HG03139 (cell line): Measurements from ENCODE around the gene SPINK4.

Experiments used
- ATAC-seq: cut with Tn5 transposase; IDR thresholded peaks from one replicate; pipeline ENCODE4 v1.9.1; 2021; ENCODE audit not compliant: unreplicated experiment

Gene SPINK4

DNA sequence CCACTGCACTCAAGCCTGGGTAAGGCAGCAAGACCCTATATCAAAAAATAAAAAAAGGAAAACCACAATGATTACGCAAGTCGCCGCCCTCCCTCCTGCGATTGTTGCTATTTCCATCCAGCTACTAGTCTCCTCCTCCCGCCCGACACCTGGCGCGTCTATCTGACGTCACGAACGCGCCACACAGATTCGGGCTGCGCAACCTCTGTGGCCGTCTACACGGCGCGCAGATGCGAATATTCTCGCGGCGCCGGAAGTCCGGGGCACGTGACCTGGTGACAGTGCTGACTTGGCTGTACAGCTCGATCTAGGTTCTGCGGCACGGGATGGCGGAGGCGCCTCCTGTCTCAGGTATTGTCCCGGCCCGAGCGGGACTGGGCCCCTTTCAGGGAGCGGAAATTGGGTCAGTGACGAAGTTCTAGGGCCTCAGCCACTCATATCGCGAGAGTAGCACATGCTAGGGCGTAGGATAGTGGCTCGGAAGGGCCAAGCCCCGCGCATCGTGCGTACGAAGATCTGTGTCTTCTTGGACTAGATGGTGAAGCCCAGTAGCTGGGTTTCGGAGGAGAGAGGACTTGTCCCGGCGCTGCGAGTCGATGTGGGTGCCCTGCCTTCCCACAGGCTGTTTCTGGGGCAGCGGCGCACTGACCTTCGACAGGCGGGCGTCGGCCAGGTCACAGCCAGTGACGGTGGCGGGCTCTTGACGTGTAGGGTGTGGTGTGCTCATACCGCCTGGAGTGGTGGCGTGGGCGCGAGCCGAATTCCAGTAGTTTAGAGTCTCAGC, 50.5 kb downstream of the SPINK4 start, which contains the start of gene NFX1:
TSS of gene NFX1 (plus strand) at position 270 of the 784 bp plus-strand sequence. CDS start at position 327, 57 bp downstream.
- ATAC-seq = peak; percentile 80

DNA sequence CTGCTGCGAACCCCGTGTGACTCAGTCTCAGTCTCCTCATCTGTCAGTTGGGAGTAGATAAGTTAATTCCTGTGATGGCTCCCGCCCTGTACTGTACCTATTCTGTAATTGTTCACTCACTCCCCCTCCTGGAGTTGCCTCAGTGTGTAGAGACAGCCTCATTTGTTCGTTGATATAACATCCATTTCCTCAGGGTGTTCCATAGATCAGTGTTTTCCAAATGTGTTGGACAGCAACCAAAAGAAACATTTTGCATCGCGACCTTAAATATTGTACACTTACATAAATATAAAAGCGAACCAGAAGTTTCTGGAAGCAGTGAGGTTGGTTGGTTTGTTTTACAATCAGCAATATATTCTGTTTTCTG, 51.0 kb downstream of the SPINK4 start:
- no peak for ATAC-seq

DNA sequence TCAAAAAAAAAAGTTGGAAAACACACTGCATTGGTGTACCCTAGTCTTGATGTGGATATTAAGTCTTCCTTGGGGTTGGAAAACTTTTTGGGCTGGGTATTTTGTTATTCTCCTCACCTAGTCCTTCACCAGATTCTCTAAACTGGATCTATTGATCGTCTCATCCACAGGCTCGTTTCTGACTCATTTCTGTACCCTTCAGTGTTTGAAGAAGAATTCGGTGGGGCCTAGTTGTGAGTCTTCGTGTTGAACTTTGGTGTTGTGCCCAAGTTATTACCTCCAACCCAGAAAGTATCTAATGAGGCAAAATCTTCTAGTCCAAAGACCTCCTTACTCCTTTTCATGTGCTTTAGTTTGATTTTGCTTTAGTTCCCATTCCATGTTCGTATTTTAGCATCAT, 51.9 kb downstream of the SPINK4 start:
- ATAC-seq = no peak

DNA sequence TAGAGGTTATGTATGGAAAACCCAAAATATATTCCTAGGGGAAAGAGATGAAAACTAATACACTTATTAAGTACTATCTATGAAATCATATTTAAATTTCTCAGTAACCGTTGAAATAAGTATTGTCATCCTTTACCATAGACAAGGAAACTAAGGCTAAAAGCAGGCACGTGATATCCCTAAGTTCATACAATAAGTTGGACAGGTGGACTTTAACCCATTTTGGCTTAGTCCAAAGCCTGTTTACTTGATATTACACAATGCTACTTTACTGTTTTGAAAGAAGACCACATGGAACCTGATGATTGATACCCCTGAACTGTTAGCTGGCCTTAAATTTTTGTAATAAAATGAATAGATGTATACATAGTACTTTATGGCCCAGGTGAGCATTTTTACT, 53.8 kb downstream of the SPINK4 start:
- no peak for ATAC-seq

DNA sequence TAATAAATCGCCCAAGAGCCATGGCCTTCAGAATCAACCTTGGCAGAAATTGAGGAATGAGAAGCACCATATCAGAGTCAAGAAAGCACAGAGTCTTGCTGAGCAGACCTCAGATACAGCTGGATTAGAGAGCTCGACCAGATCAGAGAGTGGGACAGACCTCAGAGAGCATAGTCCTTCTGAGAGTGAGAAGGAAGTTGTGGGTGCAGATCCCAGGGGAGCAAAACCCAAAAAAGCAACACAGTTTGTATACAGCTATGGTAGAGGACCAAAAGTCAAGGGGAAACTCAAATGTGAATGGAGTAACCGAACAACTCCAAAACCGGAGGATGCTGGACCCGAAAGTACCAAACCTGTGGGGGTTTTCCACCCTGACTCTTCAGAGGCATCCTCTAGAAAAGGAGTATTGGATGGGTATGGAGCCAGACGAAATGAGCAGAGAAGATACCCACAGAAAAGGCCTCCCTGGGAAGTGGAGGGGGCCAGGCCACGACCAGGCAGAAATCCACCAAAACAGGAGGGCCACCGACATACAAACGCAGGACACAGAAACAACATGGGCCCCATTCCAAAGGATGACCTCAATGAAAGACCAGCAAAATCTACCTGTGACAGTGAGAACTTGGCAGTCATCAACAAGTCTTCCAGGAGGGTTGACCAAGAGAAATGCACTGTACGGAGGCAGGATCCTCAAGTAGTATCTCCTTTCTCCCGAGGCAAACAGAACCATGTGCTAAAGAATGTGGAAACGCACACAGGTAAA, 54.9 kb downstream of the SPINK4 start:
- no peak for ATAC-seq

DNA sequence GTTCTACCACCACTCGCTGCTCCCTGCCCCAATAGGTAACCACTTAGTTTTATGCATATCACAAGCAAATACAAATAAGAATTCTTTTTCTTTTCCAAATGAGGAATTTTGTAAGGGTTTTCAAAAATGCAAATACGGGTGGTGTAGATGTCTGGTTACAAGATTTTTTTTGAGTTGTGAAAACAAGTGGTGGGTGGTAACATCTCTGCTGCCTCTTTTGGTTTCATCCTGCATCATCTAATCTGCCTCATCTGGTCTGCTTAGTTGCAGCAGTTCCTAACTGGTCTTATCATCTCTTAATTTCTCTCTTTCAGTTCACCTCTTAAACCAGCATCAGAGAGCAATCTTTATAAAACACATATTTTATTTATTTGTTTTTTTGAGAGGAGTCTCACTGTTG, 55.6 kb downstream of the SPINK4 start:
- ATAC-seq = no peak

DNA sequence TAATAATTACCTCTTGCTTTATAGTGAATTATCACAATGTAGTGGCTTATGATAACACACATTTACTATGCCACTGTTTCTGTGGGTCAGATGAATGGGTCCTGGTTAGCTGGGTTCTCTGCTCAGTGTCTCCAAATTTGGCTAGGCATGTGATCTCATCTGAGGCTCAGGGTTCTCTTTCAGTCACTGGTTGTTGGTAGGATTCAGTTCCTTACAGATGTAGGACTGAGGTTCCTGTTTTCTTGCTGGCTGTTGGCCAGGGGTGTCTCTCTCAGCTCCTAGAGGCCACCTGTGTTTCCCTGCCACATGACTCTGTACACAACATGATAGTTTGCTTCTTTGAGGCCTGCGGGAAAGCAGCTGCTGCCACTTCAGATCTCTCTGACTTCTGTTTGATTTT, 57.5 kb downstream of the SPINK4 start:
- ATAC-seq = peak; percentile 96
